Sciatic nerve (tissue), 2 donors: ENCODE results near the gene TMEM266. TPM values are rescaled to one million over a fixed set of nuclear protein-coding genes. Genes with fewer than 3 reads are reported as not detected.
A peak's percentile ranks its signal among the peaks of the same experiment; 100 is the strongest.

Experiments
- ATAC-seq: fragments of 200-7000 bp; cut with Tn5 transposase; one replicate; pipeline ENCODE4 v1.9.1; 2020; ENCODE audit warnings: mild to moderate bottlenecking, moderate library complexity
- DNase-seq: peaks from one replicate; pipeline ENCODE4 v3.0.0-alpha.2; 2020; ENCODE audit warnings: low spot score
- intact Hi-C: fragments of 100-400 bp; cut with DNase I; formaldehyde crosslinking; loops from one replicate; pipeline ENCODE4 v1.14.2; 2022
- total RNA-seq: library from RNA; stranded (reverse); fragmentation: NEBNext Ultra II Directional; extraction: Animal tissue kit (Norgen Biotek cat#: 25700); gene quantifications from one replicate; pipeline ENCODE4 v1.2.1, GENCODE V29; 2021
- donor health status: DM: no; HTN: no; CAD: no.
- donor health status: DM: no; HTN: no; CAD: no.

TMEM266 gene
- total RNA-seq, 1 donor from 2014 or later: 0.22 TPM

GRCh38 chr15:76192715-76193114, 132.9 kb downstream of the TMEM266 start:
- DNase-seq (no peak), ATAC-seq (no peak)
- intact Hi-C loops: no loop called here

GRCh38 chr15:76193934-76194333, 134.1 kb downstream of the TMEM266 start:
- DNase-seq (no peak), ATAC-seq (no peak)
- intact Hi-C loops: no loop called here

- no peak for ATAC-seq
- intact Hi-C loops: no loop called here
- DNase-seq: no peak
Measured at GRCh38 chr15:76195506-76196268, 135.9 kb downstream of the TMEM266 start.

GRCh38 chr15:76196269-76197231, 136.8 kb downstream of the TMEM266 start:
- DNase-seq: peak; percentile 43
- peak; percentile 17 for ATAC-seq
- intact Hi-C loops: no loop called here

- DNase-seq (peak; percentile 23), ATAC-seq (no peak)
- intact Hi-C loops: no loop called here
Measured at GRCh38 chr15:76197703-76198455, 138.1 kb downstream of the TMEM266 start.

GRCh38 chr15:76198456-76199105, 138.8 kb downstream of the TMEM266 start:
- DNase-seq (no peak), ATAC-seq (no peak)
- intact Hi-C loops: no loop called here

- ATAC-seq (peak; percentile 45), DNase-seq (peak; percentile 74)
- intact Hi-C loops: loop anchor here (5.0 kb wide), 1 partner anchor 1377 kb away; no protein-coding TSS in a partner anchor
Measured at GRCh38 chr15:76199106-76200082, 139.6 kb downstream of the TMEM266 start.

GRCh38 chr15:76200083-76200465, 140.3 kb downstream of the TMEM266 start:
- no peak for ATAC-seq
- intact Hi-C loops: loop anchor here (5.0 kb wide), 1 partner anchor 1378 kb away; no protein-coding TSS in a partner anchor
- DNase-seq: peak; percentile 46

- peak; percentile 38 for DNase-seq
- intact Hi-C loops: loop anchor here (5.0 kb wide), 1 partner anchor 1378 kb away; no protein-coding TSS in a partner anchor
- peak; percentile 8 for ATAC-seq
Measured at GRCh38 chr15:76200641-76201105, 140.9 kb downstream of the TMEM266 start.

- ATAC-seq (no peak), DNase-seq (peak; percentile 8)
- intact Hi-C loops: loop anchor here (5.0 kb wide), 1 partner anchor 1379 kb away; no protein-coding TSS in a partner anchor
Measured at GRCh38 chr15:76201536-76202255, 141.9 kb downstream of the TMEM266 start.

GRCh38 chr15:76203346-76204108, 143.7 kb downstream of the TMEM266 start:
- DNase-seq (peak; percentile 49), ATAC-seq (no peak)
- intact Hi-C loops: loop anchor here (5.0 kb wide), 1 partner anchor 1381 kb away; no protein-coding TSS in a partner anchor

- intact Hi-C loops: loop anchor here (5.0 kb wide), 1 partner anchor 1382 kb away; no protein-coding TSS in a partner anchor
- DNase-seq (no peak), ATAC-seq (no peak)
Measured at GRCh38 chr15:76204109-76204845, 144.5 kb downstream of the TMEM266 start.

GRCh38 chr15:76204916-76205460, 145.2 kb downstream of the TMEM266 start:
- ATAC-seq (no peak), DNase-seq (no peak)
- intact Hi-C loops: loop anchor here (5.0 kb wide), 1 partner anchor 1383 kb away; no protein-coding TSS in a partner anchor

- intact Hi-C loops: no loop called here
- DNase-seq: peak; percentile 78
- peak; percentile 53 for ATAC-seq
Measured at GRCh38 chr15:76206325-76206976, 146.7 kb downstream of the TMEM266 start.
